Panc1 (cell line): ENCODE results near the gene ZFAND6. TPM values are rescaled to one million over a fixed set of nuclear protein-coding genes. Genes with fewer than 3 reads are reported as not detected.

Source experiments
- ATAC-seq: fragments of 200-7000 bp; cut with Tn5 transposase; 2 replicates; pipeline ENCODE4 v1.9.1; 2020; ENCODE audit warnings: mild to moderate bottlenecking, moderate library complexity
- BruUV-seq: library from RNA; stranded (reverse); fragments of 400-500 nt; replicated peaks from 2 replicates; lab custom pipeline; 2021; lab: Mats Ljungman, UMichigan
- CTCF ChIA-PET: fragments of 300-600 bp; sonication (Branson Sonifier 250); formaldehyde crosslinking; loops from one replicate; lab custom pipeline; 2022; ENCODE audit warnings: antibody characterized with exemption; lab: Charles Lee
- POLR2A ChIA-PET: fragments of 300-600 bp; sonication (Branson Sonifier 250); formaldehyde crosslinking; loops from one replicate; lab custom pipeline; 2022; ENCODE audit warnings: antibody characterized with exemption; lab: Charles Lee
- DNase-seq: peaks from one replicate; pipeline ENCODE4 v3.0.0-alpha.2; 2010; ENCODE audit warnings: low read depth, low spot score
- H3K27ac ChIP-seq: 2 replicates; pipeline ENCODE4 v1.5.1; 2011; ENCODE audit warnings: mild to moderate bottlenecking, low read length, inconsistent platforms
- H3K27me3 ChIP-seq: fragments of 200-500 bp; sonication (Bioruptor generic); 2 replicates; pipeline ENCODE4 v1.6.0; 2014; ENCODE audit warnings: low read length, inconsistent platforms; ENCODE audit not compliant: control insufficient read depth, insufficient read depth
- H3K36me3 ChIP-seq: fragments of 200-500 bp; sonication (Bioruptor generic); 2 replicates; pipeline ENCODE4 v1.5.1; 2014; ENCODE audit warnings: inconsistent platforms, mild to moderate bottlenecking, low read length, moderate library complexity; ENCODE audit not compliant: control insufficient read depth, insufficient read depth
- H3K4me1 ChIP-seq: 2 replicates; pipeline ENCODE4 v1.5.1; 2011; ENCODE audit warnings: inconsistent platforms, mild to moderate bottlenecking, low read length, moderate library complexity; ENCODE audit not compliant: control insufficient read depth, insufficient read depth
- H3K4me3 ChIP-seq, 2 experiments: 2 replicates each; pipeline ENCODE4 v1.5.1; 2011 to 2012; ENCODE audit warnings: low read depth in 2 of 2, low read length in 2 of 2, mild to moderate bottlenecking in 2 of 2, inconsistent platforms in 1 of 2, moderate library complexity in 1 of 2
- H3K9me3 ChIP-seq: fragments of 200-500 bp; sonication (Bioruptor generic); 2 replicates; pipeline ENCODE4 v1.5.1; 2014; ENCODE audit warnings: low read depth, mild to moderate bottlenecking, inconsistent platforms, low read length, moderate library complexity; ENCODE audit not compliant: control insufficient read depth, insufficient read depth
- CTCF ChIP-seq: fragments of 450-650 bp; IDR thresholded peaks from 2 replicates; pipeline ENCODE4 v1.5.1; 2017; ENCODE audit warnings: mild to moderate bottlenecking
- POLR2AphosphoS5 ChIP-seq: IDR thresholded peaks from 2 replicates; pipeline ENCODE4 v1.6.1; 2012; ENCODE audit warnings: mild to moderate bottlenecking, low read depth, low read length, moderate library complexity
- REST ChIP-seq, 2 experiments: IDR thresholded peaks; 2 replicates each; pipeline ENCODE4 v1.6.1; 2011 to 2012; ENCODE audit warnings: low read depth in 2 of 2, control low read depth in 1 of 2, low read length in 1 of 2, mild to moderate bottlenecking in 1 of 2, moderate library complexity in 1 of 2; ENCODE audit not compliant: insufficient read depth in 1 of 2
- SIN3A ChIP-seq: IDR thresholded peaks from 2 replicates; pipeline ENCODE4 v1.6.1; 2012; ENCODE audit warnings: low read depth, mild to moderate bottlenecking, low read length, moderate library complexity, borderline replicate concordance; ENCODE audit not compliant: insufficient read depth
- TCF7L2 ChIP-seq: IDR thresholded peaks from 2 replicates; pipeline ENCODE4 v1.6.1; 2011; ENCODE audit warnings: mild to moderate bottlenecking, low read depth, low read length, inconsistent platforms
- in situ Hi-C: cut with HindIII; loops from 2 replicates; pipeline ENCODE4 v1.10.0; 2016; ENCODE audit warnings: low sequenced_read_pairs, low pct_unique_long_range_greater_than_20kb
- intact Hi-C: fragments of 100-400 bp; cut with micrococcal nuclease; formaldehyde crosslinking; loops from one replicate; pipeline ENCODE4 v1.10.0; 2022; ENCODE audit not compliant: unreplicated experiment
- total RNA-seq: library from RNA; stranded (reverse); gene quantifications from one replicate; pipeline ENCODE4 v1.2.1, GENCODE V29; 2021; ENCODE audit not compliant: unreplicated experiment

ZFAND6 gene
- total RNA-seq, 1 experiment from 2014 or later, result 73.0 TPM

- no peak overlapping the region for H3K4me3 ChIP-seq
- no peaks in the 10 kb centered on the region for H3K9me3 ChIP-seq
- CTCF ChIA-PET, result no interaction called here
- DNase-seq, result no peak
- no TSS peak for BruUV-seq
- TF ChIP-seq CTCF (no peak), SIN3A (no peak), POLR2AphosphoS5 (no peak), REST (IDR thresholded peaks at IDR 0.05; ENCODE audit: insufficient read depth in 1 of 2, low read depth in 2 of 2, low read length in 1 of 2) (no peak), TCF7L2 (no peak)
- in situ Hi-C loops, result no loop called here
- no peak for ATAC-seq
- H3K27ac ChIP-seq, result no peak overlapping the region
- POLR2A ChIA-PET, result no interaction called here
- H3K27me3 ChIP-seq, result no peaks in the 10 kb centered on the region
- intact Hi-C loops, result no loop called here
- peaks cover 2% of the 10 kb centered on the region for H3K4me1 ChIP-seq
- H3K36me3 ChIP-seq, result peaks cover 2% of the 10 kb centered on the region
Measured at GRCh38 chr15:80184554-80184953, 125.1 kb downstream of the ZFAND6 start.

DNA sequence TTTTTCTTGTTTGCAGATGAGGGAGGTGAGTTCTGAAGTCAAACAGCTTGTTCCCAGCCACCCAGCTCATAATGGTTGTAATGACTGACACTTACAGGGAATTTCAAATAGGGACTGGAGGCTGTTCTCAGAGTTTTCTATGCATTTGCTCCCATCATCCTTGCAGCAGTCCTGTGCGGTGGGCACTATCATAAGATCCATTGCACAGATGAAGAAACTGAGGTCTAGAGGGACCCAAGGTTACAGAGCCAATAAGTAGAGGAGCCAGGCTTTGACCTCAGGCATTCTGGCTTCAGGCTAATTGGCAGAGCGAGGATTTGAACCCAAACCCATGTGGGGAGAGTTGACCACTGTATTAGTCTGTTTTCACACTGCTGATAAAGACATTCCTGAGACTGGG is 125.7 kb downstream of the ZFAND6 start:
- POLR2A ChIA-PET, result no interaction called here
- no peak for TF ChIP-seq SIN3A
- no peak for TF ChIP-seq TCF7L2
- TF ChIP-seq CTCF, result peak; percentile 5; the same call in 1 of the 2 replicates
- TF ChIP-seq POLR2AphosphoS5, result no peak
- TF ChIP-seq REST (IDR thresholded peaks at IDR 0.05; ENCODE audit: insufficient read depth in 1 of 2, low read depth in 2 of 2, low read length in 1 of 2), result no peak
- Histone ChIP-seq H3K27ac (no peak overlapping the region), H3K4me1 (no peaks in the 10 kb centered on the region), H3K4me3 (no peak overlapping the region), H3K36me3 (peaks cover 2% of the 10 kb centered on the region), H3K9me3 (no peaks in the 10 kb centered on the region), H3K27me3 (no peaks in the 10 kb centered on the region)
- CTCF ChIA-PET, result no interaction called here
- intact Hi-C loops (no loop called here), in situ Hi-C loops (no loop called here)
- ATAC-seq (no peak), DNase-seq (no peak)
- no TSS peak for BruUV-seq
